B cell (primary cell): Measurements from ENCODE around the gene CEP126. TPM values are rescaled to one million over a fixed set of nuclear protein-coding genes. Genes with fewer than 3 reads are reported as not detected.

ENCODE experiments used
- ATAC-seq: fragments of 200-7000 bp; cut with Tn5 transposase; one replicate; pipeline ENCODE4 v1.10.0; 2021; ENCODE audit warnings: low read depth, mild to moderate bottlenecking, moderate number of reproducible peaks, moderate library complexity
- CTCF ChIA-PET: fragments of 350-600 bp; sonication (Branson Sonifier 250); formaldehyde crosslinking; loops from one replicate; lab custom pipeline; 2021; ENCODE audit warnings: antibody characterized with exemption, inconsistent platforms; lab: Charles Lee
- POLR2A ChIA-PET: fragments of 350-600 bp; sonication (Branson Sonifier 250); formaldehyde crosslinking; loops from one replicate; lab custom pipeline; 2021; ENCODE audit warnings: antibody characterized with exemption; lab: Charles Lee
- DNase-seq: peaks from one replicate; pipeline ENCODE4 v3.0.0; 2013
- H2AFZ ChIP-seq: 2 replicates; pipeline ENCODE4 v1.6.1; 2012; ENCODE audit warnings: mild to moderate bottlenecking, low read depth, low read length; ENCODE audit not compliant: insufficient read depth, poor library complexity, severe bottlenecking
- H3K27ac ChIP-seq, 2 donors: 1 replicate in 1 of 2; 2 replicates in 1 of 2; pipeline ENCODE4 v1.5.1; 2012 to 2013; ENCODE audit warnings: low read length in 2 of 2, mild to moderate bottlenecking in 2 of 2, moderate library complexity in 1 of 2
- H3K27me3 ChIP-seq, 4 experiments: fragments of 200-600 bp in 1 of 4; sonication (generic) in 1 of 4; replicated peaks in 1 of 4; 1 replicate in 2 of 4; 2 replicates in 2 of 4; pipeline versions ENCODE4 v1.6.1 to v1.7.0; 2013 to 2016; ENCODE audit warnings: low read length in 3 of 4, mild to moderate bottlenecking in 2 of 4, mixed read lengths in 1 of 4, moderate library complexity in 1 of 4; ENCODE audit not compliant: insufficient read depth in 4 of 4, control insufficient read depth in 3 of 4; ENCODE audit errors: control extremely low read depth in 1 of 4
- H3K36me3 ChIP-seq, 2 experiments: replicated peaks in 1 of 2; 1 replicate in 1 of 2; 2 replicates in 1 of 2; pipeline versions ENCODE4 v1.6.1 to v1.7.1; 2013; ENCODE audit warnings: low read length in 1 of 2; ENCODE audit not compliant: insufficient read depth in 2 of 2, control insufficient read depth in 1 of 2; ENCODE audit errors: control extremely low read depth in 1 of 2, extremely low read depth in 1 of 2
- H3K4me1 ChIP-seq, 2 donors: fragments of 200-600 bp in 1 of 2; sonication (generic) in 1 of 2; 1 replicate in 1 of 2; 2 replicates in 1 of 2; pipeline versions ENCODE4 v1.5.1 to v1.6.1; 2013 to 2017; ENCODE audit warnings: low read length in 2 of 2; ENCODE audit not compliant: control insufficient read depth in 2 of 2, insufficient read depth in 2 of 2
- H3K4me2 ChIP-seq: replicated peaks from 2 replicates; pipeline ENCODE3; 2012; ENCODE audit warnings: mild to moderate bottlenecking, low read depth, low read length; ENCODE audit not compliant: poor library complexity, severe bottlenecking
- H3K4me3 ChIP-seq, 5 experiments: fragments of 200-600 bp in 1 of 5; sonication (generic) in 1 of 5; 1 replicate in 3 of 5; 2 replicates in 2 of 5; pipeline versions ENCODE4 v1.5.1 to v1.7.0; 2011 to 2016; ENCODE audit warnings: low read length in 4 of 5, mild to moderate bottlenecking in 4 of 5, low read depth in 2 of 5, control low read depth in 1 of 5, moderate library complexity in 1 of 5; ENCODE audit not compliant: insufficient read depth in 1 of 5; ENCODE audit errors: control extremely low read depth in 1 of 5, extremely low read depth in 1 of 5
- H3K79me2 ChIP-seq: fragments of 200-600 bp; sonication (generic); one replicate; pipeline ENCODE4 v1.6.0; 2016; ENCODE audit warnings: low read length; ENCODE audit not compliant: control insufficient read depth, insufficient read depth
- H3K9ac ChIP-seq: fragments of 200-600 bp; sonication (generic); 2 replicates; pipeline ENCODE4 v1.6.1; 2017; ENCODE audit warnings: mild to moderate bottlenecking, low read length, moderate library complexity
- H3K9me3 ChIP-seq, 3 donors: one replicate each; pipeline versions ENCODE4 v1.6.1 to v1.7.1; 2013; ENCODE audit warnings: low read length in 2 of 3; ENCODE audit not compliant: control insufficient read depth in 2 of 3, insufficient read depth in 1 of 3; ENCODE audit errors: control extremely low read depth in 1 of 3
- H4K20me1 ChIP-seq: 2 replicates; pipeline ENCODE4 v1.6.0; 2012; ENCODE audit warnings: mild to moderate bottlenecking, low read length; ENCODE audit not compliant: insufficient read depth, control insufficient read depth, poor library complexity, severe bottlenecking
- H3K27ac Mint-ChIP-seq: one replicate; pipeline ENCODE4 v1.8.0; 2021; ENCODE audit warnings: mixed read lengths
- H3K27me3 Mint-ChIP-seq: one replicate; pipeline ENCODE4 v1.8.0; 2021; ENCODE audit warnings: mixed read lengths
- H3K4me1 Mint-ChIP-seq: one replicate; pipeline ENCODE4 v1.8.0; 2021; ENCODE audit warnings: mixed read lengths
- H3K4me3 Mint-ChIP-seq: one replicate; pipeline ENCODE4 v1.8.0; 2021; ENCODE audit warnings: mixed read lengths
- H3K9me3 Mint-ChIP-seq: one replicate; pipeline ENCODE4 v1.8.0; 2022; ENCODE audit warnings: mixed read lengths; ENCODE audit not compliant: insufficient read depth
- CTCF ChIP-seq: fragments of 200-600 bp; IDR thresholded peaks from one replicate; pipeline ENCODE4 v1.8.0; 2022; ENCODE audit warnings: antibody characterized with exemption, mild to moderate bottlenecking
- EZH2 ChIP-seq: IDR thresholded peaks from 2 replicates; pipeline ENCODE4 v1.6.1; 2012; ENCODE audit warnings: borderline replicate concordance, low read depth, mild to moderate bottlenecking, moderate library complexity, low read length; ENCODE audit not compliant: insufficient read depth, poor library complexity, severe bottlenecking
- WGBS: methylation state at CpG from one replicate; pipeline ENCODE4 v1.1.5; 2013; ENCODE audit warnings: missing lambda C conversion rate; ENCODE audit not compliant: insufficient coverage; 5-methylcytosine and 5-hydroxymethylcytosine counted together
- intact Hi-C: fragments of 100-400 bp; cut with micrococcal nuclease; formaldehyde crosslinking; loops from one replicate; pipeline ENCODE4 v1.10.0; 2022
- polyA plus RNA-seq: library from polyadenylated mRNA; depleted of rRNA; stranded (reverse); fragments of >200 nt; gene quantifications from 2 replicates; pipeline ENCODE4 v1.2.3, GENCODE V29; 2012
- total RNA-seq, 2 donors: library from RNA; stranded (reverse); fragments of 120-200 nt in 1 of 2; gene quantifications; 1 replicate in 1 of 2; 2 replicates in 1 of 2; pipeline versions ENCODE4 v1.2.3 to v1.2.4, GENCODE V29; 2013 to 2022

The CEP126 gene
- total and polyA plus RNA-seq, 2 donors (not counting 1 experiment from before 2014, with no cell fraction given): 1.00 to 9.4 TPM

GRCh38 chr11:102026959-102027358 lies 112.1 kb downstream of the CEP126 start:
- no peak overlapping the region for H3K9ac ChIP-seq
- Mint-ChIP-seq H3K27me3 (peaks cover 25% of the 10 kb centered on the region), H3K9me3 (no peaks in the 10 kb centered on the region), H3K27ac (no peak overlapping the region), H3K4me3 (no peak overlapping the region), H3K4me1 (no peaks in the 10 kb centered on the region)
- peaks cover 0 to 6% (median 1%) of the 10 kb centered on the region in 4 experiments for H3K27me3 ChIP-seq
- H3K4me2 ChIP-seq: no peak overlapping the region
- WGBS: 21% methylated on average over 2 of the region's 2 CpGs
- no peaks in the 10 kb centered on the region for H3K9me3 ChIP-seq
- ChIA-PET POLR2A (no interaction called here), CTCF (interaction anchor here (1.2 to 3.1 kb wide), 3 partner anchors 19 to 166 kb away, joined by 4 to 8 read pairs (median 7); no protein-coding TSS in a partner anchor)
- no peaks in the 10 kb centered on the region for H3K36me3 ChIP-seq
- H4K20me1 ChIP-seq: no peaks in the 10 kb centered on the region
- H3K27ac ChIP-seq: no peak overlapping the region
- TF ChIP-seq EZH2 (no peak), CTCF (no peak)
- H3K4me1 ChIP-seq: no peaks in the 10 kb centered on the region
- H2AFZ ChIP-seq: no peak overlapping the region
- DNase-seq (no peak), ATAC-seq (no peak)
- no peak overlapping the region for H3K4me3 ChIP-seq
- no peaks in the 10 kb centered on the region for H3K79me2 ChIP-seq
- intact Hi-C loops: no loop called here

- Histone ChIP-seq H3K79me2 (no peaks in the 10 kb centered on the region), H3K36me3 (no peaks in the 10 kb centered on the region), H3K9me3 (no peaks in the 10 kb centered on the region), H3K4me1 (no peaks in the 10 kb centered on the region), H3K4me3 (no peak overlapping the region), H4K20me1 (no peaks in the 10 kb centered on the region), H3K27me3 (no peaks in the 10 kb centered on the region), H3K4me2 (no peak overlapping the region), H3K9ac (no peak overlapping the region), H2AFZ (no peak overlapping the region), H3K27ac (no peak overlapping the region)
- Mint-ChIP-seq H3K9me3 (no peaks in the 10 kb centered on the region), H3K27ac (no peak overlapping the region), H3K4me1 (no peaks in the 10 kb centered on the region), H3K27me3 (peaks cover 10% of the 10 kb centered on the region), H3K4me3 (no peak overlapping the region)
- ATAC-seq (no peak), DNase-seq (no peak)
- ChIA-PET CTCF (no interaction called here), POLR2A (no interaction called here)
- TF ChIP-seq CTCF (no peak), EZH2 (no peak)
- no CpG with 5 or more reads among the region's 1 CpG for WGBS
- intact Hi-C loops: no loop called here
These were observed 121.9 kb downstream of the CEP126 start for GRCh38 chr11:102036757-102037156.
